ENCODE results near the gene CNTN3.

CNTN3 gene

DNA sequence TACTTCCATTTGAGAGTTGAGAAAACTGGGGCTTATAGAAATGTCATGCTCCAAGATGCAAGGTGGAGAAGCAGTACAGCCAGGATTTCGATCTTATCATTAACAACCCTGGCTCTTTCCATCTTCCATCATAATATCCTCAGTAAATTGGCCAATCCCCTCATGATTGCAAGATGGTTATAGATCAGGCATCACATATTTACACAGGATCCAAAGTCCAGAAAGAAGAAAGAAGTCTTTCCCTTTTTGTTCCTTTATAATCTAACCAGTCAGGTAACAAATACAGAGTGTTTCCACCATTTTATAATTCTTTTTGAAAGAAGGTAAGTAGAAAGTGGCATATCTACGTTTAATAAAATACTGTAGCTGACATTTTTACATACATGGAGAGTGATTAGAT is 29.7 kb downstream of the CNTN3 start:
- H3K4me3 ChIP-seq (ENCODE audit: low read depth, low read length): no peak overlapping the region
- DNase-seq (ENCODE audit: low read depth): no peak
- TF ChIP-seq CTCF (IDR thresholded peaks at IDR 0.05; ENCODE audit: low read depth, low read length, missing control alignments): no peak

GRCh38 chr3:74582982-74583381 is 31.5 kb downstream of the CNTN3 start:
- no peak for TF ChIP-seq CTCF (IDR thresholded peaks at IDR 0.05; ENCODE audit: low read depth, low read length, missing control alignments)
- no peak overlapping the region for H3K4me3 ChIP-seq (ENCODE audit: low read depth, low read length)
- no peak for DNase-seq (ENCODE audit: low read depth)

DNA sequence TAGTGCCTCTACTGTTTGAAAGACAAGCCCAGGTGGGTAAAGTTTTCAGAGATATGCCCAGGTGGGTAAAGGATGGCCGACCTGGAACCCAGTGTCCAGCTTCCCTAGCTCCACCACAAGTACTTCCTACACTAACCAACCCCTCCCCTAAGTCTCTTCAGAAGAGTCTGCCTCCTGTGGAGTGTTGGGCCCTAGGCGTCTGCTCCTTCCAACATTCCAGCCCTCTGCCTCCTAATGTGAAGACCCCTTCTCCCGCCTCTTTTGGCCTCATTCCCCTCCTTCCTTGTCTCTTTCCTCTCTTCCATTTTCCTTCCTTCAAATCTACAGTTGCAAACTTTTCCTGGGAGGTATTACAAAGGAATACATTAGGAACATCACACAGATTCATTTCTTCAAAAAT is 38.6 kb downstream of the CNTN3 start:
- H3K4me3 ChIP-seq (ENCODE audit: low read depth, low read length): no peak overlapping the region
- no peak for TF ChIP-seq CTCF (IDR thresholded peaks at IDR 0.05; ENCODE audit: low read depth, low read length, missing control alignments)
- DNase-seq (ENCODE audit: low read depth): no peak

DNA sequence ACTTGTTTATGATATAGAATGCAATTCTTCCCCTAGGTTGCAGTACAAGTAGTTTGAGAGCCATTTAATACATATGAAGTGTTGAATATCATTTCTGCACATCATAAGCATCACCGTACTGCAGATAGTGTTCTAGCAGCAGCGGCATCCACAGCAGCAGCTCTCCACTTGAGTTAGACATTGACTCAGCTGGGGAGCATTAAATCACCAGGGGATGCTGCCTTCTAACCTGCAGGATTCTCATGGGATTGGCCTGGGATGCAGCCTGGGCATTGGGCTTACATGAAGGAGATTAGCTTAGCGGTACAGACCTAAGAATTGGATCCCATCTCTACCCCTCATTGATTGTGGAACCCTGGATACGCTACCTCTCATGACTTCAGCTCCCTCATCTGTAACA is 43.3 kb downstream of the CNTN3 start:
- no peak for TF ChIP-seq CTCF (IDR thresholded peaks at IDR 0.05; ENCODE audit: low read depth, low read length, missing control alignments)
- H3K4me3 ChIP-seq (ENCODE audit: low read depth, low read length): no peak overlapping the region
- no peak for DNase-seq (ENCODE audit: low read depth)

Data from GM12864 (cell line).